NCI-H82 (cell line): Measurements from ENCODE around the gene PHKG1.
"Not testable (repeated sequence)": the region's sequence is repeated elsewhere in the genome, so short reads cannot be mapped to it uniquely, and the experiment has no call there.

ENCODE experiments used
- DNase-seq: peaks from one replicate; lab custom pipeline; 2025; lab: John Stamatoyannopoulos, UW

PHKG1 gene

DNA sequence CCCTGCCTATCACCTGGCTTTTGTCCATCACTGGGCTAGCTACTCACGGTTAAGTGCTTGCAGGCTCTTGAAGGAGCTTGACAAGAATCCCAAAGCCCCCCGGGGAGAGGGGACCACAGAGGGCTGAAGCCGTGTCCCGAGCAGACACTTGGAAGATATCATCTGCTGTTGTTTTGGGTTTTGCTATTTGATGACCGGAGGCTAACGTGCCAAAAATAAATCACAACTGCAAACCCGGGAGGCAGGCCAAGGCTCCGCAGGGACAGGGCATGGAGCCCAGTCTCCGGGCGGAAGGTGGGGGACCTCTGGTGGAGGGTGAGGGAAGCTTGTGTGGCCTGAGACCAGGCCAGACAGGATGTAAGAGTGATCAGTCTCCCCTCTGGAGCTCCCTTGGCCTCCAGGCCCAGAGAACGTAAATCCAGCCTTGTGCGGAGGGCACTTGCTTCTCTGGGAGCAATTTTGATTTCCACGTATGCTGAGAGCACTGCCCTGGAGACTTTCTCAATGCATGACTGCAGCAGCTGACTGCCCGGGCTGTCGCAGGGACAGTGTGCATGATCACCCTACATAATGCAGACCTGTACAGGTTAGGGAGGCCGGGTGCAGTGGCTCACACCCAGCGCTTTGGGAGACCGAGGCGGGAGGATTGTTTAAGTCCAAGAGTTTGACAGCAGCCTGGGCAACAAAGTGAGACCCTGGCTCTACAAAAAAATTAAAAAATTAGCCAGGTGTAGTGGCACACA, at the start of gene PHKG1:
TSS of gene PHKG1 (minus strand) at position 164 of the 743 bp plus-strand sequence. CDS start 4,011 bp downstream, outside the sequence.
- DNase-seq, result peak; percentile 39

DNA sequence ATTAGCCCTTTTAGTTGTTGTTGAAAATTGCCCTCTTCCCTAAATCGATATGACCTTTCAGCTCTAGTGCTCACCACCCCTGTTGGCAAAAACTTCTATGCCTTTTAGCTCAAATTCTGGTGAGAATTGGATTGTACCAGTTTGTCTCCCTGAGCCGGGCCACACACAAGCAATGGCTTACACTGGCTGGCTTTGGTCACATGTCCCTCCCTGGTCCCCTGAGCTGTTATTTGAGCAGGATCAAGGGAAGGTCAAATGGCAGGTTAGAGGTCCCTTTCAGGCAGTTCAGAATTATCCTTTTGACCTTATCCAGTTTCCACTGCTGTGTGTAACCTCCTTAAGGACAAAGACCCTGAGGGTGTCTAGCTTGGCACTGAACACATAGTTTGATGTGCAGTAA, 38.3 kb upstream of the PHKG1 start:
- DNase-seq, result not testable (repeated sequence)

DNA sequence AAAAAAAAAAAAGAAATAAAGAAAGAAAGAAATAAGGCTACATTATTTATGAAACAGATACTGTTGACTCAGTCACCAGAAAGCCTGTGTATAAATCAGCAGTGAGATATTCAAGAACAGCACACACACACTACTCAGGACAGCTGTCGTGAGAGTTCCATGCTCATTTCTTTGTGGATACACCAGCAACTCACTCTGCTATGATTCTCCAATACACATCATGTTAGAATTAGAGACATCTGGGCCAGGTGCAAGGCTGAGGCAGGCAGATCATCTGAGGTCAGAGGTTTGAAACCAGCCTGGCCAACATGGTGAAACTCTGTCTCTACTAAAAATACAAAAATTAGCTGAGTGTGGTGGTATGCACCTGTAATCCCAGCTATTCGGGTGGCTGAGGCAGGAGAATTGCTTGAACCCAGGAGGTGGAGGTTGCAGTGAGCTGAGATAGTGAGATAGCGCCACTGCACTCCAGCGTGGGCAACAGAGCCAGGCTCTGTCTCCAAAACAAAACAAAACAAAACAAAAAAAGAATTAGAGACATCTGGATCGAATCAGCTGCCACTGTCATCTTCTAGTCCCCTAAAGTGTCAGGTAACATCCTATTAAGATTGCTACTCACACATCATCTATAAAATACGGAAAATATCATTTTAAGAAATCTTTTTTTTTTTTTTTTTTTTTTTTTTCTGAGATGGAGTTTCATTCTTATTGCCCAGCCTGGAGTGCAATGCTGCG, 34.7 kb upstream of the PHKG1 start:
- no peak for DNase-seq

GRCh38 chr7:56125831-56126230, 33.1 kb upstream of the PHKG1 start:
- DNase-seq, result no peak

DNA sequence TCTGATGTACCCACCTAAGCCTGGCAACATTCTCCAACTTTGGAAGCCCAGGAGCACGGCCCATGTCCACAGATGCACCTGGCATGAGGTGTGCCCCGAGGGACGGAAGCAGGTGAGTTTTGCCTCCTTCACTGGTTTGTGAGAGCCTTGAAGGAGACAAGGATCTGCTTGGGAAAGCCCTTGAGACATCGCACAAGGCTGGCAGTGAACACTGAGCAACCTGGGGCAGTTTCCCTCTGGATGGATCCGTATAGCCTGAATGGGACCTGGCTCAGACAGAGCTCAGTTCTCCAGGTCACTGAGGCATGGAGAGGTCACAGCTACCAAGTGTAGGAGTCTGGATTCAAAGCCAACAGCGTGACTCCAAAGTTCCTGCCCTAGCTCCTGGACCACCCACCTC, 32.2 kb upstream of the PHKG1 start:
- no peak for DNase-seq

DNA sequence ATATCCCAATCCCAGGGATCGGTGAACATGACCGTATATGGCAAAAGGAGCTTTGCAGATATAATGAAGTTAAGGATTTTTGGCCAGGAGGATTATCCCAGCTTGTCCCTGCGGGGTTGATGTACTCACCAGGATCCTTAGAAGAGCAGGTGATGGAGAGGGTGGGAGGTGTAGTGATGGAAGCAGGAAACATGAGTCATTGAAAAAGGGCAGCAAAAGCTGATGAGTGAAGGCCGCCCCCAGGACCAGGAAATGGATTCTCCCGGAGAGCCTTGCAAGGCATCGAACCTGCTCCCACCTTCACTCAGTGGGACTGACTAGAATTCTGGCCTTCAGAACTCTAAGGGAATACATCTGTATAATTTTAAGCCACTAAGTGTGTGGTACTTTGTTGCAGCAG, 28.7 kb upstream of the PHKG1 start:
- DNase-seq, result no peak

- no peak for DNase-seq
Observed at GRCh38 chr7:56115852-56116538, 23.2 kb upstream of the PHKG1 start, which contains the start of gene NUPR2. TSS of gene NUPR2 (minus strand) at chr7:56116417. CDS start at chr7:56116314, 103 bp downstream.

- DNase-seq, result not testable (repeated sequence)
Observed at GRCh38 chr7:56112244-56112643, 19.5 kb upstream of the PHKG1 start.

DNA sequence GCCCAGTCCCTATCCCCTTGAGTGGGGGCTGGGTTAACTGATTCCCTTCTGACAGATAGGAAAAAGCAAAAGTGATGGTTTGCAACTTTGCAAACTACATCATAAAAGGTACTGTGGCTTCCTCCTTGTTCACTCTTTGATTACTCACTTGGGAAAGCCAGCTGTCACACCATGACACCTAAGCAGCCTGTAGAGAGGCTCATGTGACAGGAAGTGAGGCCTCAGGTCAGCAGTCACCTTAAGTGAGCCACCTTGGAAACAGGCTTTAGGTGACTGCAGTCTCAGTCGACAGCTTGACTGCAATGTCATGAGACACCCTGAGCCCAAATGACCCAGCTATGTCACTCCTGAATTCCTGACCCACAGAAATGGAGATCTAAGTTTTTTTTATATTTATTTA, 17.9 kb upstream of the PHKG1 start:
- DNase-seq, result no peak

DNA sequence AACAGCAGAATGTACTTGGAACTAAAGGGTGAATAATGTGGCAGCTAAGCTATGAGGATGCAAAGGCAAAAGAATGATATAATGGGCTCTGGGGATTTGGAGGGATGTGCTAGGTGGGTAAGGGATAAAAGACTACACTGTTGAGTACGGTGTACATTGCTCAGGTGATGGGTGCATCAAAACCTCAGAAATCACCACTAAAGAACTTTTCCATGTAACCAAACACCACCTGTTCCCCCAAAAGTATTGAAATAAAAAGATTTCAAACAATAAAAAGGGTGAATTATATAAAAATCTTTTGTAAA, 15.2 kb upstream of the PHKG1 start:
- no peak for DNase-seq

GRCh38 chr7:56106108-56107073, 13.6 kb upstream of the PHKG1 start, which contains the start of gene CHCHD2:
TSS of gene CHCHD2 (minus strand) at chr7:56106476. CDS start at chr7:56106413, 63 bp downstream.
- DNase-seq, result peak; percentile 99

DNA sequence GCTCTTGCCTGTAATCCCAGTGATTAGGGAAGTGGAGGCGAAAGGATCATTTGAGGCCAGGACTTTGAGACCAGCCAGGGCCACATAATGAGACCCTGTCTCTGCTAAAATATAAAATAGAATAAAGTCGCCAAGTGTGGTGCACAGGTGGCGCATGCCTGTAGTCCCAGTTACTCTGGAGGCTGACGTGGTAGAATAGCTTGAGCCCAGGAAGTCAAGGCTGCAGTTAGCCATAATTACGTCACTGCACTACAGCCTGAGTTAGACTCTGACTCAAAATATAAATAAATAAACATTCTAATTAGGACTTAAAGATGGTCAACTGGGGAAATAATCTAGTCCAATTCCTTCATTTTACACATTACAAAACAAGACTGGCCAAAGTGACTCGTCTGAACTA, 12.8 kb upstream of the PHKG1 start:
- peak; percentile 41 for DNase-seq

GRCh38 chr7:56104138-56104537, 11.4 kb upstream of the PHKG1 start:
- DNase-seq, result not testable (repeated sequence)

GRCh38 chr7:56099653-56100052, 6.9 kb upstream of the PHKG1 start:
- DNase-seq, result peak; percentile 16

DNA sequence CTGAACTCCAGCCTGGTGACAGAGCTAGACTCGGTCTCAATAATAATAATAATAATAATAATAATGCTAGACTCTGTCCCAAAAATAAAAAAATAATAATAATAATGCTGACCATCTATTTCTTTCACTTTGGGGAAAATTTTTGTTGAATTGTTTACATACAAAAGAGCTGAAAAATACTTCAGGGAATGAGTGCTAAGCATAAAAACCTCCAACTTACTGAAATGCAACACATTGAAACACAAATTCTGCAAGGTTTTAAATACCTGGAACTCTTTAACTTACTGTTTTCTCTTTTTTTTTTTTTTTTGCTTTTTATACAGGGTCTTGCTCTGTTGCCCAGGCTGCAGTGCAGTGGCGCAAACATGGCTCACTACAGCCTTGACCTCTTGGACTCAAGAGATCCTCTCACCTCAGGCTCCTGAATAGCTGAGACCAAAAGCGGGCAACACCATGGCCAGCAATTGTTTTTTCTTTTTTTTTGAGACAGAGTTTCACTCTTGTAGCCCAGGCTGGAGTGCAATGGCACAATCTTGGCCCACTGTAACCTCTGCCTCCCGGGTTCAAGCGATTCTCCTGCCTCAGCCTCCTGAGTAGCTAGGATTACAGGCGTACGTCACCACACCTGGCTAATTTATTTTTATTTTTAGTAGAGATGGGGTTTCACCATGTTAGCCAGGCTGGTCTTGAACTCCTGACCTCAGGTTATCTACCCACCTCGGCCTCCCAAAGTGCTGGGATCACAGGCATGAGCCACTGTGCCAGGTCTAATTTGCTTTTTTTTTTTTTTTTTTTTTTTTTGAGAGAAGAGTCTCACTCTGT, 5.6 kb upstream of the PHKG1 start:
- not testable (repeated sequence) for DNase-seq

DNA sequence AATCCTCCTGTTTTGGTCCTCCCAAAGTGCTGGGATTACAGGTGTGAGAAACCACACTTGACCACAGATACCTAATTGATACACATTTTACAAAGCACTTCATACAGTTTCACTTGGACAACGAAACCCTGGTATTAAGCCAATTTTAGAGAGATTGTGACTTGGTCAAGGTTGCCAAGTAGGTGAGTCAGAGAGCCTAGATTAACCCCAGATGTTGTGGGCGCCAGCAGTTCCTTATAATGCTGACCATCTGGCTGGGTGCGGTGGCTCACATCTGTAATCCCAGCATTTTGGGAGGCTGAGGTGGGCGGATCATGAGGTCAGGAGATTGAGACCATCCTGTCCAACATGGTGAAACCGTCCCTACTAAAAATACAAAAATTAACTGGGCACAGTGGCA, 4.9 kb upstream of the PHKG1 start:
- peak; percentile 10 for DNase-seq

DNA sequence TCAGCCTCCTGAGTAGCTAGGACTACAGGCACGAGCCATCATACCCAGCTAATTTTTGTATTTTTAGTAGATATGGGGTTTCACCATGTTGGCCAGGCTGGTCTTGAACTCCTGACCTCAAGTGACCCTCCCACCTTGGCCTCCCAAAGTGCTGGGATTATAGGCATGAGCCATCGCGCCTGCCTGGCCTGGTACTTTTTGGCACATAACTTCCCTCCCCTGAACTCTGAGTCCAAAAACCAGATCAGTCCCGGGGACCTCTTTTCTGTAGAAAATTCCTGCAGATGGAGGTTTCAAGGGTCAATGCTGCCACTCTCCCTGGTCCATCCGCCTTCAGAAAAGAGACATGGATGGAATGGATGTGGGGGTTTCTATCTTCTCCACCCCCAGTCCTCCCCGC, 364 bp downstream of the PHKG1 start:
- DNase-seq, result not testable (repeated sequence)

GRCh38 chr7:56091591-56091990, 1.2 kb downstream of the PHKG1 start:
- DNase-seq, result no peak

DNA sequence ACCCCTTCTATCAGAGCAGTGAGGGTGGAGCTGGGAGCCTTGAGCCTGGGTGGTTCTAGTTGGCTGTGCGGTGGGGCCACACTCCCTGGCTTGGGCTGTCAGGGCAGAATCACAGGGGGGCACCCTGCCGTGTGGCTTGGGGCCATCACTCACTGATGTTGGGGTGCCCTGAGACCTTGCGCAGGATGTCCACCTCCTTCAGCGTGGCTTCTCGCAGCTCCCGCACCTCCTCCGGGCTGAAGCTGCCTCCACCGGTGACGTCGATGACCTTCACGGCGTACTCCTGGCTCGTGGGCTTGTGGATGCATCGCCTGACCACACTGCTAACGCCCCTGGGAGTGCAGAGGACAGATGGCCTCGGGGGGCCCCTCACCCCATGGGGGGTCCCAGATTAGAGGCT, 5.3 kb downstream of the PHKG1 start:
- no peak for DNase-seq

- no peak for DNase-seq
Observed at GRCh38 chr7:56086761-56087160, 6.0 kb downstream of the PHKG1 start.
